ENCODE measurements around the gene NELL1.
"Not testable (repeated sequence)": the region's sequence is repeated elsewhere in the genome, so short reads cannot be mapped to it uniquely, and the experiment has no call there.

Gene NELL1

DNA sequence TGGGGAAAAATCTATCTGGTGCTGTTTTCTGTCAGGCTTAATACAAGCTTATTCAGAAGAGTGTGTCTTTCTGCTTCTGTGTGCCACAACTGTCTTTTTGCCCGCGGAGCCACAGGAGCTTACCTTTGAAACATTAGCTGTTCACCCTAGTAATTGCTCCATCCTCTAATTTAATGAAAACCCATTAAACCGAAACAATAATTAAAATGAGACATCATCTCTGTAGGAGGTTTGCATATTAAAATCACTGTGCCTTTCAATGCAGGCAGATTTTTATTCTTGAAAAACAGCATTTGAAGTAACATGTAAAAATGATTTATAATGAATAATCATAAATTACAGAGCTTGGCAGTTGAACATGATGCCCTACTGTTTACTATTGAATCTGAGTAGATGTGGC, 102.3 kb downstream of the NELL1 start:
- DNase-seq, result no peak

DNA sequence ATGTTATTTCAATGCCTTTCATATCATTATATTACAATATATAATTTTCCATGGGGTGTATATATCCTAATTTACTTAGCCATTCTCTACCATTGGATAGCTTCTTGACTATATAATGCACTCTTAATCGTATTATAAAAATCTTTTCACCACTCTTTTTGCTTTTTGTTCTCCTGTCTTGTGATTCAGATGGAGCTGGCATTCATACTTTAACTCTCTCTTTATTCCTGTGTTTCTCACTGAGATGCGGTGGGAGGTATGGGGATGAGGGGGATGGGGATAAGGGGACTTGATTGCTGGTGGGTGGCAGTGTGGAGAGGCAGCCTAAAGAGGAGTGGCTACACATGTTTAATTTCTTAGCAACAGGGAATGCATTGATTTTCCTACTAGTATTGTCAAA, 105.9 kb downstream of the NELL1 start:
- no peak for DNase-seq

DNA sequence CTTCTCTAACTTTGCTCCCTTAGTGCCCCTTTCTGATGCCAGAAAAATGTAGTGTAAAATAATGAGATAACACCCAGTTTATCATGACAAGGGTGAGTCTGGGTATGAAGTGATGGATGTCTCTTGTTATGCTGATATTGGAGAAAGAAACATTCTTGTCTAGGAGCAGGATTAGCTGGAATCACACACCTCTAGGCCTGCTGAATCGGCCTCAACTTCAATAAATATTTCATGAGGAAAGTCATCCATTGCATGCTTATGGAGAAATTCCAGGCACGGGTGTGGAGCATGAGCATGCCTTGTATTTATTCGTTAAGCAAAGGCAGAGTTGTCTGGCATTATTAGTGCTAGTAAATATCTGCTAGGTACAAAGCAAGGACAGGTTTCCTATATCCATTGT, 113.4 kb downstream of the NELL1 start:
- no peak for DNase-seq

DNA sequence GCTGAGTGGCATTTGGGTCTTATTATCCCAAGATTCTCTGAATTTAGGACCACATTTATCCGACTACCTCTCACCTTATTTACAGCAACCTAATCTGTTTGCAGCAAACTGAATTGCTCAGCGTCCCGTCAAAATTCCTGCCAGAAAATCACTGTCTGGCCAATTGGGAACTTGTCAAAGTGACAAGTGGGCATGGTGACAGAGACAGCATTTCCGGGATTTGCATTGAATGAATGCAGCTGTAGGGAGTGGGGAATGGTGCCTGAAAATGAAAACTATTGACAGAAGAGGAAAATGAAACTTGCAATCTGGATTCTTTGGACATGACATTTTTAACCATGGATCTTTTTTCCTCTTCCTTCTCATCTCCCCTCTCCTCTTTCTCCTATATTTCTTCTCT, 113.8 kb downstream of the NELL1 start:
- DNase-seq, result no peak

DNA sequence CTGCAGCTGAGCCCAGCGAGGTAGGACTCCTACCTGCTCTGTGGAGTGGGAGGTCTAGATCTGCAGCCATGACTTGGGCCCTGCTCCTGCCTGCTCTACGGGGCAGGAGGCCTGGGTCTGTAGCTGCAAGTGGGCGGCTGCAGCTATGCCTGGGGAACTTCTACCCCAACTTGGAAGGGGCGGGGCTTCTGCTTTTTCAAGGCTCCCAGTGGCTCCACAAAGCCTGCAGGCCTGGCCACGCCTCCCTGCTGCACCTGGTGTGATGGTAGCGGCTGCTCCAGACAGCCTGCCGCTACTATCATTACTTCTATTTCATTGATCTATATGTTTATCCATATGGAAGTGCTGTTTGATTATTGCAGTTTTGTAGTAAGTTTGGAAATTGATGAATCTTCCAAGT, 121.2 kb downstream of the NELL1 start:
- DNase-seq, result no peak

DNA sequence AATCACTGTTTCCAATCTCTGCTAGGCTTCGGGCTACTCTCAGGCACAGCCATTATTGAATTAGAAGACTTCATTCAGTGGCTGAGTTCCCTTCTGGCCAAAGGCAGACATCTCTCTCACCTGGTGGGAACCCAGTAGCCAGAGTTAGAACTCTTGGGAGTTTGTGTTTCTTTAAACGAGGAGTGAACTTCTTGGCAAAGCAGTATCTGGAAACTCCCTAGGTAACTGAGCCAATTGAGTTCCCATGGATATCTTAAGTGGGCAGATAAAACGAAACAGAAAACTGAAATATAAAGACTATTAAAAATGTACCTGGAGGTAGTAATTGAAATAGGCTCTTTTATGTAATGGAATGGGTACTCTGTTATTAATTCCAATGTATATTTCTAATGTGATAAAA, 125.6 kb downstream of the NELL1 start:
- no peak for DNase-seq

DNA sequence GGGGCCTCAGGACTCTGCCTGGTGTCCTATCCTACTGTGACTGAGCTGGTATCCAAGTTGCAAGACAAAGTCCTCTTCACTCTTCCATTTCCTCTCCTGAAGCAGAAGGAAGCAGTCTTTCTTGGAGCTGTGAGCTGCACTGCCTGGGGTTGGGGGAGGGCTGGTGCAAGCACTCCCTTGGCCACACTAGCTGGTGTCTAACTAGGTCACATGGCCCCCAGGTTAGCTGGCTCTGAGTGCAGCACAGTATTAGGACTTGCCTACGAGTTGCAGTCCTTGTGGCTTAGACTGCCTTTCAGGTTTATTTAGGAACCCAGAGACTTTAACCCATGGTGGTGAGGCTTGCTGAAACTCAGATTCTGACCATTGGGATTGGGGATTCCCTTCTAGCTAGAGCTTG, 138.9 kb downstream of the NELL1 start:
- DNase-seq, result no peak

DNA sequence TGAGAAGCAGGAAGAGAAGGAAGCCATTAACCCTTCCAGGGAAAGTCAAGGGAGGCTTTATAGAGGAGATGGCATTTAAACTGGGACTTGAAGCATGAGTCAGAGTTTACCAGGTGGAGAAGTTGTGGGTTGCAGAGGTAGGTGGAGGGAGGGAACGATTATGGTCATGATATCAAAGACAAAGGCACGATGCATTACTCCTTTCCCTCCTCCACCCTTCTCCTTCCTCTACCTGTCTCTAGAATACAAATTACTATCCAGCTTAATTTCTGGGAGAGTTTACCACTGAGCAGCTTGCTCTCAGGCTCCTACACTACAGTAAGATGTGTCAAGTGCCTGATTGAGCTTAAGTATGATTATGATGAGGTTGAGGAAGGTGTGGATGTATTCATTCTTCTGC, 151.7 kb downstream of the NELL1 start:
- no peak for DNase-seq

DNA sequence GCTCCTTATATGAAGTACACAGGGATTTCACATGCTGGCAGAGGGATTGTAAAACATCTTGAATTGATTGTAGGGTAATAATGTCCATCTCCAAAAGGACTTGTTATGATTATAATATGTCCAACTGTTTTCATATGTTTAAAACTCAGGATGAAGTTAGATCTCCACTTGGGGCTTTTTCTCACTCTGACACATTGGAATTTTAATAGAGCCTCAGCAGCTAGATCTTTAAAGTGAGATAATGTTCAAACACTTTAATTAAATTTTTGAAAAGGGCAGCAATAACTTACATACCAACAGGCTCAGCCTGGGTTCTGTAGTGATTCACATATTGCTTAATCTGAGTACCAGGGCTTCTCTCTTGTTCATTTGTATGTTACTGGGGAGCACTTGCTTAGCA, 152.1 kb downstream of the NELL1 start:
- DNase-seq, result no peak

DNA sequence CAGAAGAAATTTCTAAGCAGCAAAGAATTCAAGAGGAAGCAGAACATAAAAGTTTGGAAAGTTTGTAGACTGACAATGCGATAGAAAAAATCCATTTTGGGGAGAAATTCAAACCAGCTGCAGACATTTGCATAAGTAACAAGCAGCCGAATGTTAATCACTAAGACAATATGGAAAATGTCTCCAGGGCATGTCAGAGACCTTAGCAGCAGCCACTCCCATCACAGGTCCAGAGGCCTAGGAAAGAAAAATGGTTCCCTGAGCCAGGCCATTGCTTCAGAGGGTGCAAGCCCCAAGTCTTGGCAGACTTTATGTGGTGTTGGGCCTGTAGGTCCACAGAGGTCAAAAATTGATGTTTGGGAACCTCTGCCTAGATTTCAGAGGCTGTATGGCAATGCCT, 155.4 kb downstream of the NELL1 start:
- DNase-seq, result no peak

DNA sequence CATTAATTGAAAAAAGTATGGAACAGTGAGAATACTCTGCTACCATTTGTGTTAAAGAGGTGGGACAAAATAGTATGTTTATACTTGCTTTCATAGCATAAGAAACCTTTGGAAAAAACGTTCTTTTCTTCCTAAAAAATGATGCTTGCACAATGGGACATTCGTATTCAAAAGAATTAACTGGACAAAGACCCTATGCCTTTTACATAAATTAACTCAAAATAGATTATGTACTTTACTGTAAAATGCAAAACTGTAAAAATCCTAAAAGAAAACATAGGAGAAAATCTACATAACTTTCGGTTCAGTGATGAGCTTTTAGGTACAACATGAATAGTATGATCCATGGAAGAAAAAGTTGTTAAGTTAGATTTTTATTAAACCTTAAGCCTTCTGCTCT, 166.2 kb downstream of the NELL1 start:
- DNase-seq, result no peak

DNA sequence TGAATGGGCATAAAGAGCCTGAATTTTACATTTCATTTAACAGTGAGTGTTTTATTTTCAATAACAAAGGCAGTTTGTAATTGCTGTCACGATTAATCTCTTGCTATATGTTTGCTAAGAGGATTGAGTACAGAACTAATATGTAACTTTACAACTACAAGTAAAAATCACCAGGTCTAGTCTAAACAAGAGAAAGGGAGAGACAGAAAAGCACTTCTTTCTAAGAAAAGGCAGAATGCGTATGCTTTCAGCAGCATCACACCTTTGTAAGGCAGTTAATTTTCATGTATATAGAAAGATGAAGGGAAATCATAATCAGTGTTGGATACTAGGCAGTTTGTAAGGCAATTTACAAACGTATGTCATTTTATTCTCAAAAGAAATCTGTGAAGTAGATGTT, 169.8 kb downstream of the NELL1 start:
- DNase-seq, result no peak

DNA sequence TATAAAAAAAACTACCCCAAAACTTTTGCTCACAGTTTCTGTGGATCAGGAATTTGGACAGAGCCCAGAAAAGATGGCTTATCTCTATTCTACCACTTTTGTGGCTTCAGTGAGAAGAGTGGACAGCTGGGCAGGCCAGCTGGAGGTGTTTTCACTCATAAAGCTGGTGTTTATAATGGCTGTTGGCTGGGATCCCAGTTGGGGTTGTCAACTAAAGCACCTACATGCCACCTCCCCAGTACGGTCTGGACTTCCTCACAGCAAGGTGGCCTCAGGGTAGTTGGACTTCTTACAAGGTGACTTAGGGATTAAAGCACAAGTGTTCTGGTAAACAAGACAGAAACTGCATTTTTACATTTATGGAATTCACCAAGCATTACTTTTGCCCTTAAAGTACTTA, 171.0 kb downstream of the NELL1 start:
- no peak for DNase-seq

DNA sequence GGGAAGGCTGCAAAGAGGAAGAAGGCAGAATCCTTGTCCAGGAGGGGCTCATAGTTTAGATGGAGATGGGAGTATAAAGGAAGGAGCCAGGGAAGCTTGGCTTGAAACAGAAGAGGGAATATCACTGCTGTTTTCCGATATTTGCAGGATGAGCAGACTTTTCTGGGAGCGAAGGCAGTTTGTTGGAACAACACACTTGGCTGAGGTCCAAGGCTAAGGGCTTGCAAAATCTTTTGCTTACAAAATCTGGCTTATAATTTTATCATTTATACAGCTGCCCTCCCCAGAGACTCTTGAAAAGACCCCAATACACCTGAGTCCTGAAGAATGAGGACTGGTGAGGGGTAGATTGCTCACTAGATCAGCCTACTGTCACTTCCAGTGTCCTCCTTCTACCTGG, 174.8 kb downstream of the NELL1 start:
- no peak for DNase-seq

DNA sequence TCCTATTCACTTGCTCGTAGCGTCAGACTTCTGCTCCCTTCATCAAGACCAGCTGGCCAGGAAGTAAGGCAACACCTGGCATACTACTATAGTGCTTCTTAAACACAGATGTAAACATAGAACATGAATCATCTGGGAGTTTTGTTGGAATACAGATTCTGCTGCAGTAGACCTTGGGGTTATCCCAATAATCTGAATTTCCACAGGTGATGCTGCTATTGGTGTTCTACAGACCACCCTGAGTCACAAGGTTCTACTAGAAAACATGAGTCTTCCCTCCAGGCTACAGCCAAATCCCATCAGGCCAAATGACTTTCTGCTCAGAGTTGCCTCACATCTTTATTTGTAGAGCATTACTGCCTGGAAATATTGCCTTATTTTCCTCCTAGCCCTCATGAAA, 175.2 kb downstream of the NELL1 start:
- DNase-seq, result no peak

DNA sequence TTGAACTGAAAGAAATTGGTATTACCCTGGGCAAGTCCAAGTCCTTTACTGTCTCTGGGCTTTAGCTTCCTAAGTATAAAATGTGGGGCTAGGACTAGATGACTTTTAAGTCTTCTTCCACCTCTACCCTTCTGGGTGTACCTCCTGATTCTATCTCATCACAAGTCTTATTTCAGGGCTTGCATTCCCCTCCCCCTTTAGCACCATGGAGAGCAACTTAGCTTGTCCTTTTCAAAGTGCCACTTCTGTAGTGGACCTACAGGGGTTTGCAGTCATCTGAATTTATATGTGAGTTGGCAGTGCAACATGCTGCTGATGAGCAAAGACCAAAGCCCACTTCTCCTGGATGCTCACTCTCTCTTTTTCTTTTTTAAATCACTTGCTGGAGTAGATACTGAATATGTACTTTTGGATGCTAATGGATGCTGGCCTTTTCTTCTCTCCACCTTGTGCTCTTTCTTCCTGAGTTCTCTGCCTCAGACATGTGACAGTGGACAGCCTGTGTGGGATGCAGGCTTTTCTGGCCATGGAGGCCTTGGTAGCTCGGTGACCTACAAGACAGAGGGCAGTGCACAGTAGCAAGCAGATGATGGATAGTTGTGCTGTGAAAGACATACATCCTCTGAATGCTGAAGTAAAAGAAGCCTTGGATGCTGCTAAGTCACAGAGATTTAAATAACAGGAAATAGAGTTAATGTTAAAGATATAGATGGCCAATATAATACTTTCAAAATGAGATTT, 185.0 kb downstream of the NELL1 start:
- DNase-seq, result no peak

DNA sequence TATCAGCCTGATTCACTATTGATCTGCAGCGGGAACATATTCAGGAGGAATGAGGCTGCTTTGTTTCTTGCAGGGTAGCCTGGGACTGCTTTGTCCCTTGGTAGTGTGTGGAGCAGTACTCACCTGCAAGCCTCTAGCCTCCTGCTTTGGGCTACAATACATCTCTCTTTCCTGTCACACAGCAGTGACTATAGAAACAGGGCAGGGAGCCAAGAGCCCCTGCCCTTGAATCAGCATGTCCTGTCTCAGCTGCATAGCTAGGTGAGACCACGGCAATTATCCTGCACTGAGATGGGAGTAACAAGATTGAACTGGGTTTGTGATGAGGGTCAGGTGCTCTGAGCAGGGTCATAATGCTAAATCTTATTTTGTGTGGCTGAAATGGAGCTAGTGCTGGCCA, 191.9 kb downstream of the NELL1 start:
- DNase-seq, result no peak

DNA sequence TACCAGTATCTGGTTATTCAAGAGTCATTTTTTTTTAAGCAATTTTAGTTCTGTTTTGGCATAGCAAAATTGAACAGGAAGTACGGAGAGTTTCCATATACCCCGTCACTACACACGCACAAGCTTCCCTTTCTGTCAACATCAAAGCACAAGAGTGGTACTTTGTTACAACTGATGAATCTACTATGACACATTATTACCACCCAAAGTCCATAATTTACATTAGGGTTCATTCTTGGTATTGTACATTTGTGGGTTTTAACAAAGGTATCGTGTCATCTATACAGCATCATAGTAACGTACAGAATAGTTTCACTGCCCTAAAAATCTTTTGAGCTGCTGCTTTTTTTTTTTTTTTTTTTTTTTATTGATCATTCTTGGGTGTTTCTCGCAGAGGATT, 192.9 kb downstream of the NELL1 start:
- DNase-seq, result not testable (repeated sequence)

DNA sequence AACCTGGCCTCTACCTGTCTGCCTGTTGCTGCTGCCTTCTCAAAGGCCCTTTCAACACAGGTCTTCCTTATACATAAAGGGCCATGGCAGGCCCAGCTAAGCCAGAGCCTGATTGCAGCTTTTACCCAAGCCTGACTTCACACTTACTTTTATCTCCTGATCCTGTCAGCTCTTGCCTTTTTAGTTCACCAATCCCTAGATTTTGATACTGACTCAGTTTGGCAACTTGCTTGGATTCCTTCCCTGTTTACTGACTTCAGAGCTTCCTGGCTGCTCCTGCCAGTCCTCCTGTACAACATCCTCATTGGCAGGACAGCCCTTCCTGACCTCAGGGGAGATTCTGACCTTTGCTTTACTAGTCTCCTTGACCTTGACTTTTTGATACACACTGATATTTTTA, 195.2 kb downstream of the NELL1 start:
- no peak for DNase-seq

DNA sequence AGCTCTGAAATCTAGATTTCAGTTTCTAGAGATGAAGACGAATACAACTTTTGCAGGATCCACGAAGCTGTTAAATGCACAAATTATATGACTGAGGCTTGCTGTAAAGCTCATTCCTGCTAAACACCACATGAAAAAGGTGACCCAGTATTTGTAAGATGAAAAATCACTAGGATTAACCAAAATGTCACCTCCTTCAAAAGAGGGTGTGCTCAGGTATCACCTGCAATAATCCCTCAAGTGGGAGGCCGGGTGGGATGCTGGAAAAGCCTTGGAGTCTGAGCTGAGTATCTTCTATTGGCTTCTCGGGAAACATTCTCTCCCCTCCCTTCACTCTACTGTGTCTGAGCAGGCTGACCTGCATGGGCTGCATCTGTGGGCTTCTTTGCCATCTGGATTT, 195.8 kb downstream of the NELL1 start:
- no peak for DNase-seq

DNA sequence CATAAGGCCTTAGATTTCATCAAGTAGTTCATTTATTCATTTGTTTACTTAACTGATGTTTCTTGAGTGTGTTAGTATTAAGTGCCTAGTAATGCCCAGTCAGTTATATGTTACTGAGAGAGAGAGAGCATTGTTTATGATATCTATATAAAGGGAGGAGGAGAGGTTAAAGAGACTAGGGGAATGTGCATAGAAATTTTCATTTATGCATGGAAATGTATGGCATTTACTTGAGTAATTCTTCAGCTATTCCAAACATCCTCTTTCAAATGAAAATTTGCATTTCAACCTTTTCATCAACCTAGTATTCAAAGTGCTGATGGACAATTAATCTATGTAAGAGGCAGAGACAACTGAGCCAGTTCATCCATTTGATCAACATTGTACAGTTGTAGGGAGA, 199.7 kb downstream of the NELL1 start:
- DNase-seq, result no peak

DNA sequence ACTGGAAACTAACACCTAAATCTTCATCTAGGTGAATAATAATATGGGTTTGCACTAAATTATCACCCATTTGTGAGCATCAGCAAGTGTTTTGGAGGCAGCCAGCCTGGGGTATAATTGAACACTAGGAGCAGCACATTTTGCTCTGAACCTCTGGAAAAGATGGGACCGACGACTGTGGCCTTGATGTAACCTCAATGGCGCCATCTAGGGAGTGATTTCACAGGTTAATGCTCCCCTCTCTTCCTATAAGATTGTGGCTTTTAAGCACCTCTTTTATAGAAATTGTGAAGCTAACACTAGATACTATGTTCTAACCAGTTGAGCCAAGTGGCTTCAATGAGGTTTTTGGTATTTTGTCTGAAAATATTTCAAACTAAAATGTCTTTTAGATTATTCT, 203.7 kb downstream of the NELL1 start:
- DNase-seq, result no peak

DNA sequence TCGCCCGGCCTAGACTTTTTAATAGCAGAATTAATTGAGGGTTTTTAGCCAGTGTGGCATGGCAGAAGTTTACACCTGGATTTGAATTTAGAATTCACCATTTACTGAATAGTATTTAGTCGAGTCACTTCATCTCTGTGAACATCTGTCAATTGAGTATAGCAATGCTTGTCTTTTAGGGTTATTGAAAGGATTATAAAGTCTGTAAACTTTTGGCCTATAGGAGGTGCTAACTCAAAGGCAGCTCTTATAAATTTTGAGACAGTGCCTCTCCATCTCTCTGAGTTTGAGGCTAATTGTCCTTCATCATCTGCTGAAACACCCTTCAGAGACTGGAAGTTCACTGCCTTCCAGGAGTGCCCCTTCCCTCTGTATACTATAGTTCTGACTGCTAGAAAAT, 205.0 kb downstream of the NELL1 start:
- DNase-seq, result no peak

DNA sequence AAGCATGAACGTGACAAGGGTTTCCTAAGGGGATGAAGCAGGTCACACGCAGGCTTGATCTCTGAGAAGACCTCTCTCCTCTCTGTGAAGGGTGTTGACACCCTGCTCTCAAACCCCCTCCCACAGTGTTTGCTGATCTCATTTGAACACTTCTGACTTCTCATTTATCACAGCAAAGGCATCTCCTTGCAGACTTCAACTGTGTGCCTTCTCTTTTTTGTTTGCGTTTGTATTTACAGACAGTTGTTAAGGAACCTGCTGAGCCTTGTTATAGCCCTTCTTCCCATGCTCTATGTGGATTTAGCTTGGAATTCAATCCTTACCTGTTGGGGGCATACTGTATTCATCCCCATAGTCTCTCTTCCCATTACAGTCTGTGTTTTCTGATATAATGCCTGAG, 206.5 kb downstream of the NELL1 start:
- no peak for DNase-seq

DNA sequence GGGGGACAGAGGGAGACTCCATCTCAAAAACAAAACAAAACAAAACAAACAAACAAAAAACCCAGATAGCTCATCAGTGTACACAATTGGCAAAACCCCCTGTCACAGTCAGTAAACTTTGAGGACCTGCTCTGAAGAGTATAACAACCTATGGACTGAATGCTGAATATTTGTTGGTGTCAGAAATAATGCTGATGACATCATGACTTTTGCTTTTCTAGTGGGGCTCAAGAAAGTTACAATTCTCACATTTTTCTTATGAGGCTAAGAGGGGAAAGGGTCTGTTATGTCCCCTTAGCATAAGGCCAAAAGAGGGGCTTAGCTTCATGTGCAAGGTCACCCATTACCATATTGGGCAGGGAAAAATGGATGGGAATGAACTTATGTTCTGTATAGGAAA, 207.4 kb downstream of the NELL1 start:
- DNase-seq, result no peak

DNA sequence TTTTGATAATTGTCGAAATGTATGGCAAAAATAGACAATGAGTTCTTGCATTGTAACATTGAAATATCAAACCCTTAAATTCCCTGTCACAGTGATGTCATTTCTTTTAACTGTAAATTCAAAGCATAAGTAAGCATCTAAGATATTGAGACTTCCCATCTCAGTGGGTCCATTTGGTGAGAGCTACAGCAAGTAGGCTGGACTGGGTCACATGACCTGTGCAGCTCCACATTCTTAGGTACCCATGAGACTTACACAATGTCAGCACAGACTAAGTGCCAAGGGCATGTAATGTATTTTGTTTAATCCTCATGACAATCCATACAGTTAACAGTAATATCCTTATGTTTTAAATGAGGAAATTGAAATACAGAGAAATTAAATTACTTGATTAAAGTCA, 210.7 kb downstream of the NELL1 start:
- DNase-seq, result no peak
